ENCODE results near the gene NDST1. TPM values are rescaled to one million over a fixed set of nuclear protein-coding genes. Genes with fewer than 3 reads are reported as not detected.

NDST1 gene
- total and polyA plus RNA-seq, 10 of the 15 experiments (the other 5 are each of a cell fraction or from before 2014, with no cell fraction given) = 0.20 to 53.5 (median 12.9) TPM

DNA sequence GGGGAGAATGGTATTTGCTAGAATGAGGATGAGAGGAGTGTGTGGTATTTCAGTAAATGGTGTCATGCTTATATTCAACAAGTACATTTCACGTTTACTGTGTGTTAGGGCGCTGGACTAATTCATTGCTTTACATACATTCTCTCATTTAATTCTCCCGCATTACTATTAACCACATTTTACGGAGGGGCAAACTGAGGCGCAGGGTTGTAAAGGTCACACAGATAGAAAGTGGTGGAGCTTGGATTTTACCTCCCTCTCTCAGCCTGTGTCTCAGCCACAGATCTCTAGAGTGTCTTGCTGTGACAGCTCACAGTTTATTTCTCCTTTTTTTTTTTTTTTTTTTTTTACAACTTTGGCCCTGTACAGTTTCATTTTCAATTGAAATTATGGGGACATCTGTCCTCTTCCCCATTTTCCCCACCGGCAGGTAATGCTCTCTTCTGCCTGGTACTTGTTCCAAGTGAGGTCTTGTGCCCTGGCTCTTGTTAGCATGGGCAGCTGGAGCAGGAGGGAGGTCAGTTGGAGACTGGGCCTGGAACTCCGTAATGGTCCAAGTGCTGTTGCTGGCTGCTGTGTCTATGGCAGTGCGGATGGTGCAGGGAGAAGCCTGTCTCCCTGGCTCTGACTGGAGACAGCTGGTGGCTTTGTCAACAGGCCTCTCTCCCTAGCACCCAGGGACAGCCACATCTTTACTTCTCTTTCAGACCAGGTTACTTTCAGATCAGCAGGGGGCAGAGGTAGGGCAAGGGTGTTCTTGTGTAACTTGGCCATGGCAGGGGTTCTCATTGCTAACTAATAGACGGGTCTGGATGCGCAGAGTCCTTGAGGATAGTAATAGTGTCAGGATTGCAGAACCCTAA is 20.5 kb upstream of the NDST1 start (continued):
- no peak for TF ChIP-seq NFYA (IDR thresholded peaks at IDR 0.05; ENCODE audit: borderline replicate concordance, low read depth, low read length)
- no peak for TF ChIP-seq ZBED1 (IDR thresholded peaks at IDR 0.05; ENCODE audit: borderline replicate concordance)
- no peak for TF ChIP-seq ZZZ3 (IDR thresholded peaks at IDR 0.05; ENCODE audit: control insufficient read depth, insufficient read length, low read depth)
- TF ChIP-seq ESRRA (IDR thresholded peaks at IDR 0.05; ENCODE audit: low read length) = peak; percentile 69; the same call in 1 of the 2 replicates
- no peak for TF ChIP-seq TAF1 (IDR thresholded peaks at IDR 0.05; ENCODE audit: borderline replicate concordance, low read depth, low read length)
- no peak for TF ChIP-seq ZNF274 (IDR thresholded peaks at IDR 0.05; ENCODE audit: insufficient read depth, insufficient read length)
- TF ChIP-seq, protein P1, sequence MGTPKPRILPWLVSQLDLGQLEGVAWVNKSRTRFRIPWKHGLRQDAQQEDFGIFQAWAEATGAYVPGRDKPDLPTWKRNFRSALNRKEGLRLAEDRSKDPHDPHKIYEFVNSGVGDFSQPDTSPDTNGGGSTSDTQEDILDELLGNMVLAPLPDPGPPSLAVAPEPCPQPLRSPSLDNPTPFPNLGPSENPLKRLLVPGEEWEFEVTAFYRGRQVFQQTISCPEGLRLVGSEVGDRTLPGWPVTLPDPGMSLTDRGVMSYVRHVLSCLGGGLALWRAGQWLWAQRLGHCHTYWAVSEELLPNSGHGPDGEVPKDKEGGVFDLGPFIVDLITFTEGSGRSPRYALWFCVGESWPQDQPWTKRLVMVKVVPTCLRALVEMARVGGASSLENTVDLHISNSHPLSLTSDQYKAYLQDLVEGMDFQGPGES (IDR thresholded peaks at IDR 0.05) = no peak
- TF ChIP-seq MXI1 (IDR thresholded peaks at IDR 0.05; ENCODE audit: low read depth, low read length) = no peak
- no peak for TF ChIP-seq DPF2 (IDR thresholded peaks at IDR 0.05)
- TF ChIP-seq CTCF (IDR thresholded peaks at IDR 0.05 in 2 of 3, conservative IDR thresholded peaks at IDR 0.05 in 1 of 3; ENCODE audit: control insufficient read depth in 2 of 3, extremely low read depth in 1 of 3, insufficient read depth in 1 of 3, low read depth in 3 of 3, low read length in 3 of 3) = peak; percentile 18 to 41 (median 29); a peak in 3 of 6 replicates
- no peak for TF ChIP-seq MEF2B (IDR thresholded peaks at IDR 0.05; ENCODE audit: partially characterized antibody, poor library complexity, severe bottlenecking)
- peak; percentile 48 for TF ChIP-seq RUNX3 (IDR thresholded peaks at IDR 0.05; ENCODE audit: low read length)
- peak; percentile 67; the same call in 1 of the 2 replicates for TF ChIP-seq TCF3 (IDR thresholded peaks at IDR 0.05; ENCODE audit: borderline replicate concordance, insufficient read depth, low read depth, low read length)
- TF ChIP-seq NR2F1 (conservative IDR thresholded peaks at IDR 0.05) = peak; percentile 77
- TF ChIP-seq, protein P2, sequence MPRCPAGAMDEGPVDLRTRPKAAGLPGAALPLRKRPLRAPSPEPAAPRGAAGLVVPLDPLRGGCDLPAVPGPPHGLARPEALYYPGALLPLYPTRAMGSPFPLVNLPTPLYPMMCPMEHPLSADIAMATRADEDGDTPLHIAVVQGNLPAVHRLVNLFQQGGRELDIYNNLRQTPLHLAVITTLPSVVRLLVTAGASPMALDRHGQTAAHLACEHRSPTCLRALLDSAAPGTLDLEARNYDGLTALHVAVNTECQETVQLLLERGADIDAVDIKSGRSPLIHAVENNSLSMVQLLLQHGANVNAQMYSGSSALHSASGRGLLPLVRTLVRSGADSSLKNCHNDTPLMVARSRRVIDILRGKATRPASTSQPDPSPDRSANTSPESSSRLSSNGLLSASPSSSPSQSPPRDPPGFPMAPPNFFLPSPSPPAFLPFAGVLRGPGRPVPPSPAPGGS (IDR thresholded peaks at IDR 0.05; ENCODE audit: borderline replicate concordance, insufficient read depth, low read depth, low read length, poor library complexity, severe bottlenecking) = no peak
- TF ChIP-seq ZNF622 (IDR thresholded peaks at IDR 0.05) = no peak
- no peak for TF ChIP-seq FOS (IDR thresholded peaks at IDR 0.05; ENCODE audit: borderline replicate concordance, extremely low read depth, insufficient read length)
- no peak for TF ChIP-seq USF2 (IDR thresholded peaks at IDR 0.05; ENCODE audit: borderline replicate concordance, low read depth, low read length)
- TF ChIP-seq, protein P3, sequence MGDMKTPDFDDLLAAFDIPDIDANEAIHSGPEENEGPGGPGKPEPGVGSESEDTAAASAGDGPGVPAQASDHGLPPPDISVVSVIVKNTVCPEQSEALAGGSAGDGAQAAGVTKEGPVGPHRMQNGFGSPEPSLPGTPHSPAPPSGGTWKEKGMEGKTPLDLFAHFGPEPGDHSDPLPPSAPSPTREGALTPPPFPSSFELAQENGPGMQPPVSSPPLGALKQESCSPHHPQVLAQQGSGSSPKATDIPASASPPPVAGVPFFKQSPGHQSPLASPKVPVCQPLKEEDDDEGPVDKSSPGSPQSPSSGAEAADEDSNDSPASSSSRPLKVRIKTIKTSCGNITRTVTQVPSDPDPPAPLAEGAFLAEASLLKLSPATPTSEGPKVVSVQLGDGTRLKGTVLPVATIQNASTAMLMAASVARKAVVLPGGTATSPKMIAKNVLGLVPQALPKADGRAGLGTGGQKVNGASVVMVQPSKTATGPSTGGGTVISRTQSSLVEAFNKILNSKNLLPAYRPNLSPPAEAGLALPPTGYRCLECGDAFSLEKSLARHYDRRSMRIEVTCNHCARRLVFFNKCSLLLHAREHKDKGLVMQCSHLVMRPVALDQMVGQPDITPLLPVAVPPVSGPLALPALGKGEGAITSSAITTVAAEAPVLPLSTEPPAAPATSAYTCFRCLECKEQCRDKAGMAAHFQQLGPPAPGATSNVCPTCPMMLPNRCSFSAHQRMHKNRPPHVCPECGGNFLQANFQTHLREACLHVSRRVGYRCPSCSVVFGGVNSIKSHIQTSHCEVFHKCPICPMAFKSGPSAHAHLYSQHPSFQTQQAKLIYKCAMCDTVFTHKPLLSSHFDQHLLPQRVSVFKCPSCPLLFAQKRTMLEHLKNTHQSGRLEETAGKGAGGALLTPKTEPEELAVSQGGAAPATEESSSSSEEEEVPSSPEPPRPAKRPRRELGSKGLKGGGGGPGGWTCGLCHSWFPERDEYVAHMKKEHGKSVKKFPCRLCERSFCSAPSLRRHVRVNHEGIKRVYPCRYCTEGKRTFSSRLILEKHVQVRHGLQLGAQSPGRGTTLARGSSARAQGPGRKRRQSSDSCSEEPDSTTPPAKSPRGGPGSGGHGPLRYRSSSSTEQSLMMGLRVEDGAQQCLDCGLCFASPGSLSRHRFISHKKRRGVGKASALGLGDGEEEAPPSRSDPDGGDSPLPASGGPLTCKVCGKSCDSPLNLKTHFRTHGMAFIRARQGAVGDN (IDR thresholded peaks at IDR 0.05) = no peak
- TF ChIP-seq NR2C1 (IDR thresholded peaks at IDR 0.05) = no peak

Data from GM12878 (cell line).